ENCODE results near the gene CYB561D2. TPM values are rescaled to one million over a fixed set of nuclear protein-coding genes. Genes with fewer than 3 reads are reported as not detected.

The CYB561D2 gene
- total and polyA plus RNA-seq, 2 of the 13 experiments (the other 11 are each of a cell fraction or from before 2014, with no cell fraction given) = 11.1 to 17.2 TPM

GRCh38 chr3:50323092-50323600, 27.5 kb upstream of the CYB561D2 start (continued):
- TF ChIP-seq ZNF710 (CRISPR knock-in tag; IDR thresholded peaks at IDR 0.05; ENCODE audit: borderline replicate concordance) (no peak), HOXA7 (CRISPR knock-in tag; IDR thresholded peaks at IDR 0.05) (no peak), POLR2AphosphoS2 (IDR thresholded peaks at IDR 0.05; ENCODE audit: low read depth, low read length) (no peak), ZNF550 (CRISPR knock-in tag; IDR thresholded peaks at IDR 0.05; ENCODE audit: borderline replicate concordance) (no peak), POLR2G (IDR thresholded peaks at IDR 0.05; ENCODE audit: low read depth, low read length) (0 out of 2 replicates have a peak, but pooled peaks have one; percentile 13), ATM (IDR thresholded peaks at IDR 0.05; ENCODE audit: borderline replicate concordance) (no peak), MED1 (CRISPR knock-in tag; IDR thresholded peaks at IDR 0.05) (no peak), HDAC1 (CRISPR knock-in tag; IDR thresholded peaks at IDR 0.05) (0 out of 2 replicates have a peak, but pooled peaks have one; percentile 10), ELF1 (CRISPR knock-in tag; IDR thresholded peaks at IDR 0.05) (no peak), MAX (IDR thresholded peaks at IDR 0.05) (0 out of 2 replicates have a peak, but pooled peaks have one; percentile 17), ZNF383 (CRISPR knock-in tag; IDR thresholded peaks at IDR 0.05; ENCODE audit: borderline replicate concordance) (0 out of 2 replicates have a peak, but pooled peaks have one; percentile 3), ZBTB38 (CRISPR knock-in tag; IDR thresholded peaks at IDR 0.05) (no peak), ZBTB26 (CRISPR knock-in tag; IDR thresholded peaks at IDR 0.05; ENCODE audit: borderline replicate concordance) (no peak), ZNF446 (CRISPR knock-in tag; IDR thresholded peaks at IDR 0.05) (no peak), KDM4B (CRISPR knock-in tag; IDR thresholded peaks at IDR 0.05) (no peak)
